22Rv1 (cell line): ENCODE data around the gene KIAA2012.

Source experiments
- H3K27ac ChIP-seq: fragments of 450-650 bp; 2 replicates; pipeline ENCODE4 v1.5.1; 2017
- CTCF ChIP-seq: fragments of 450-650 bp; IDR thresholded peaks from 2 replicates; pipeline ENCODE4 v1.5.1; 2017; ENCODE audit warnings: mild to moderate bottlenecking
- ZFX ChIP-seq: fragments of 450-650 bp; IDR thresholded peaks from 2 replicates; pipeline ENCODE4 v1.6.1; 2017; ENCODE audit warnings: antibody characterized with exemption, borderline replicate concordance

KIAA2012 gene

DNA sequence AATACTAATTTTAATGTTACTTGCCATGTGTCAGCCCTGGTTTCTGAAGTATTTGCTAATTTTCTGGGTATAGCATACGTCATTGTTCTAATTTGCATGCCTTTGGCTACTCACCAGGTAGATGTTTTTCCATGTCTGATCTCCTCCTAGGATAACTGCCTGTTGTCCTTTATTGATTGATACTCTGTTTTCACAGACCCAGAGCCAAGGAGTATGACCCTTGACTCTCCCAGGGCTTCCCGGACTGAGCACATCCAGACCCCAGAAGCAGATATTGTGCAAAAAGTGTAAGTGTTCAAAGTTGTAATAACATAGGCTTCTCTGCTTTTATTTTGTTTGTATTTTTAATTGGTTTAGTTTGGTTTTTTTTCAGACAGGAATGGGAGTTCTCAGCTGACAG is 111.5 kb downstream of the KIAA2012 start:
- H3K27ac ChIP-seq = no peak overlapping the region
- no peak for TF ChIP-seq ZFX

GRCh38 chr2:202185156-202185555 is 112.1 kb downstream of the KIAA2012 start:
- no peak overlapping the region for H3K27ac ChIP-seq
- TF ChIP-seq CTCF (no peak), ZFX (no peak)

- no peak overlapping the region for H3K27ac ChIP-seq
Measured at GRCh38 chr2:202186641-202187202, 113.7 kb downstream of the KIAA2012 start.

GRCh38 chr2:202187570-202187969 is 114.5 kb downstream of the KIAA2012 start:
- no peak for TF ChIP-seq CTCF
- TF ChIP-seq ZFX = no peak
- H3K27ac ChIP-seq = no peak overlapping the region

More at GRCh38 chr2:202186641-202187202, 113.7 kb downstream of the KIAA2012 start:
- TF ChIP-seq CTCF (no peak), ZFX (no peak)

DNA sequence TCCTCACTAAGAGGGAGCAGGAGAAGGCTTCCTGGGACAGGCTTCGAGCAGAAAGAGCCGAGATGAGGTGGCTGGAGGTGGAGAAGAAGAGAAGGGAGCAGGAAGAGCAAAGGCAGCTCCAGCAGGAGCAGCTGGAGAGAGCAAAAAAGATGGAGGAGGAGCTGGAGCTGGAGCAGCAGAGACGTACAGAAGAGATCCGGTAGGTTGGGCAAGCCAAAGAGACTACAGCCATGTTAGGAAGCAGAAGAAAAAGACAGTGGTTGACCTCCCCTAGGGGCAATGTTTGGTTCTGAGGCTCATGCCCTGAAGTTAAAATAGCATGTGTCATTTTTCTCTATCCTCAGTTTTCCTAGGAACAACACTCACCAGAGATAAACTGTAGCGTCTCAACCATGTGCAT is 120.2 kb downstream of the KIAA2012 start:
- TF ChIP-seq ZFX (no peak), CTCF (no peak)
- no peak overlapping the region for H3K27ac ChIP-seq

DNA sequence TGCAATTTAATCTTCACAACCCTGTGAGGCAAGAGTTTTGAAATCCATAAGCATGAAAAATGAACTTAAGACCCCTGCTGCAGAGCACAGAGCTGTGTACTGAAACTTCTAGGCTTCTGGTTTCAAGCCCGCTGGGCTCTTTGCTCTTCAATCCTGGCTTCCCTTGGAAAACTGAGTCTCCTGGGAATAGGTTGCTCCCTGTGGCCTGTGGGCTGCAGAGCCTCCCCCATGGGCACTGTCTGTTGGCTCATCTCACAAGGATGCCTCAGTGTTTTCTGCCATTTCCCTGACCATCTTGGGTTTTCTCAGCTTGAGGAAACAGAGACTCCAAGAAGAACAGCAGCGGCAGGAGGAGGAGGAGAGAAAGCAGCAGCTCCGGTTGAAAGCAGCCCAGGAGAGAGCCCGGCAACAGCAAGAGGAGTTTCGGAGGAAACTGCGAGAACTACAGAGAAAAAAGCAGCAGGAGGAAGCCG is 120.9 kb downstream of the KIAA2012 start:
- no peak overlapping the region for H3K27ac ChIP-seq
- TF ChIP-seq CTCF = no peak
- TF ChIP-seq ZFX = no peak

DNA sequence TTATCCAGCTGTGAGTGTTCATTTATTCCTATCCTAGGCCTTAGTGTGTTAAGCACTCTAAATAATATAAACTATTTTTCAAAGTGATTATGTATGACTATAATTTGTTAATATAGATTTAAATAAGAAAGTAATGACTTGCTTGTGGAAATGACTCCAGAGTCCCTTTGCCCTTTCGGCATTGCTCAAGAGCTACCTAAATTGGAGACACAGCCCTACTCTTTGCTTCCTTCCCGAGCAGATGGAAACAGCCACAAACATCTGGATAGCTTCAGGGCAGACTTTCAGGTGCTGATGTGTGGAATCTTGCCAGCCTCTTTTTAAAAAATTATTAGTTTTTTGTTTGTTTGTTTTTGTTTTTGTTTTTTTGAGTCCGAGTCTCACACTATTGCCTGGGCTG is 121.4 kb downstream of the KIAA2012 start:
- no peak for TF ChIP-seq ZFX
- TF ChIP-seq CTCF = no peak
- H3K27ac ChIP-seq = no peak overlapping the region

DNA sequence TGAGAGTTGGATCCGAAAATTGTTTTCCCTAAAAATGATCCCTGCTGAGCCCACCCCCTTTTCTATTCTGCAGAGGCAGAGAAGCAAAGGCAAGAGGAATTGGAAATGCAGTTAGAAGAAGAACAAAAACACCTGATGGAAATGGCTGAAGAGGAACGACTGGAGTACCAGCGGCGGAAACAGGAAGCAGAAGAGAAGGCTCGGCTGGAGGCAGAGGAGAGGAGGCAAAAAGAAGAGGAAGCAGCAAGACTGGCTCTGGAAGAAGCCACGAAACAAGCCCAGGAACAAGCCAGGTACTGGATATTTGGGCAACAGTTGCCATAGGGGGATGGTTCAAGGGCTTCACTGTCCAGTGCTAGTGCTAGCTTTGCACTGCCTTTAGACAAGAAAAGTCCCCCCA is 123.7 kb downstream of the KIAA2012 start:
- TF ChIP-seq ZFX = no peak
- TF ChIP-seq CTCF = no peak
- no peak overlapping the region for H3K27ac ChIP-seq
